NAMALWA (cell line): ENCODE data around the gene MICALL1.
"Not testable (repeated sequence)": the region's sequence is repeated elsewhere in the genome, so short reads cannot be mapped to it uniquely, and the experiment has no call there.

Source experiments
- DNase-seq: peaks from one replicate; pipeline ENCODE4 v3.0.0-alpha.2; 2015; ENCODE audit warnings: low spot score

The MICALL1 gene

GRCh38 chr22:37954686-37955085 is 48.6 kb downstream of the MICALL1 start:
- DNase-seq: no peak

DNA sequence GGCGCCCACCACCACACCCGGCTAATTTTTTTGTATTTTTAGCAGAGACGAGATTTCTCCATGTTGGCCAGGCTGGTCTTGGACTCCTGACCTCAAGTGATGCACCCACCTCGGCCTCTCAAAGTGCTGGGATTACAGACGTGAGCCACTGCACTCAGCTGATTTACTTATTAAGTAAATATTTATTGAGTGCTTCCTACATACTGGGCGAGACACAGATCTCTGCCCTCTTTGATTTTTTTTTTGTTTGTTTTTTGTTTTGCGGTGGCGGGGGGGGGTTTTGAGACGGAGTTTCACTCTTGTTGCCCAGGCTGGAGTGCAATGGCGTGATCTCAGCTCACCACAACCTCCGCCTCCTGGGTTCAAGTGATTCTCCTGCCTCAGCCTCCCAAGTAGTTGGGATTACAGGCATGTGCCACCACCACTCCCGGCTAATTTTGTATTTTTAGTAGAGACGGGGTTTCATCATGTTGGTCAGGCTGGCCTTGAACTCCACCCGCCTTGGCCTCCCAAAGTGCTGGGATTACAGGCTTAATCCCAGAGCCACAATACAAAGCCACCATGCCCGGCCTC is 49.8 kb downstream of the MICALL1 start:
- DNase-seq: not testable (repeated sequence)

GRCh38 chr22:37957232-37957631 is 51.1 kb downstream of the MICALL1 start:
- DNase-seq: no peak

DNA sequence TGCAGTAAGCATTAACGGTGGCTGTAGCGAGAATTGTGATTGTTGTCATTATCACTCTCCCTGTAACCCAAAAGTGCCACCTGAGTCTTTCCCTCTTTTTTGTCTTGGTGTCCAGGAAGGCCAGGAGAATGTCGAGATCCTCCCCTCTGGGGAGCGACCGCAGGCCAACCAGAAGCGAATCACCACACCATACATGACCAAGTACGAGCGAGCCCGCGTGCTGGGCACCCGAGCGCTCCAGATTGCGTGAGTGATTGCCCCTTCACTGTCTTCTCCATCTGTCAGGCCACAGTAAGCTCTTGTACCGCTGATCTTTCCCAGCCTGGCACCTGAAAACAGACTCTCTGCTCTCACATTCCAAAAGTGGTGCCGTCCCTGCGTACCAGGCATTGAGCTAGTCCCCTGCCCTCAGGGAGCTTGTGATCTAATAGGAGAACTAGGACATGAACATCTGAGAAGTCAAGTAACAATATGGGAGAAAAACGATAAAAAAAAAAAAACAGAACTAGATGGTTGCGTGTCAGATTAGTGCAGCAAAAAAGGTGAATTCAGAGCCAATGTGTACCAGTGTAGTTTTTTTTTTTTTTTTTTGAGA is 53.2 kb downstream of the MICALL1 start:
- DNase-seq: no peak

DNA sequence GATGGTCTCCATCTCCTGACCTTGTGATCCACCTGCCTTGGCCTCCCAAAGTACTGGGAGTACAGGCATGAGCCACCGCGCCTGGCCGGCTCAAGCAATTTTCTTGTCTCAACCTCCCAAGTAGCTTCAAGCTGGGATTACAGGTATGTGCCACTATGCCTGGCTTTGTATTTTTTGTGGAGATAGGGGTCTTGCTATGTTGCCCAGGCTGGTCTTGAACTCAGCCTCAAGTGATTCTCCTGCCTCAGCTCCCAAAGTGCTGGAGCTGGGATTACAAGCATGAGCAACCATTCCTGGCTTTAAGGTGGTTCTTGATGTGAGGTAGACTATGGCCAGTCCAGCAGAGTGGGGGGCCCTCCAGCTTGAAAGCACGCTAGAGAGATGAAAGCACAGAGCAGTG is 55.0 kb downstream of the MICALL1 start:
- DNase-seq: no peak

DNA sequence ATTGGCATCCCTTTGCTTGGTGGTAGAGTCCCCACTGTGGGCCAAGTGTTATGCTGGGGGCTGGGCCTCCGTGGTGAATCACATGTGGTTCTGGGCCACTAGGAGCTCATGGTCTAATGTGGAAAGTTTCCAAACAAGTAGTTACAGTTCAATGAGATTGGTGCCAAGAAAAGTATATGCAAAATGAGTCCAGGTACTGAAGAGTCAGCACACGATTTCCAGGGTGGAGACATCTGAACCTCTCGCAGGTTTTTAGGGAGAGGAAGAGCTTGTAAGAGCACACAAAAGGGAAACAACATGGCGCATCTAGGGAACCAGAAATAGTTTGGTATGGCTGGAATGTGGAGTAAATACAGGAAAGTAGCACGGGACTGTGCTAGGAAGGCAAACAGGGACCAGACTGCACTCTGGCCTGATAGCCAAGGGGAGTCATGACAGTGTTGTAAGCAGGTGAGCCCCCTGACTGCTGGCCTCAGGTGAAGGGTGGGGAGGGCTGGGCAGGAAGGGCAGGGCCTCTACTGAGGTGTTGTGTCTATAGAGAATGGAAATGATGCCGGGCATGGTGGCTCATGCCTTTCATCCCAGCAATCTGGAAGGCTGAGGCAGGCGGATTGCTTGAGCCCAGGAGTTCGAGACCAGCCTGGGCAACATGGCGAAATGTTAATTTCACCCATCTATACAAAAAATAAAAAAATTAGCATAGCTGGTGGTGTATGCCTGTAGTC is 60.0 kb downstream of the MICALL1 start:
- no peak for DNase-seq

GRCh38 chr22:37967147-37967546 is 61.0 kb downstream of the MICALL1 start:
- no peak for DNase-seq

DNA sequence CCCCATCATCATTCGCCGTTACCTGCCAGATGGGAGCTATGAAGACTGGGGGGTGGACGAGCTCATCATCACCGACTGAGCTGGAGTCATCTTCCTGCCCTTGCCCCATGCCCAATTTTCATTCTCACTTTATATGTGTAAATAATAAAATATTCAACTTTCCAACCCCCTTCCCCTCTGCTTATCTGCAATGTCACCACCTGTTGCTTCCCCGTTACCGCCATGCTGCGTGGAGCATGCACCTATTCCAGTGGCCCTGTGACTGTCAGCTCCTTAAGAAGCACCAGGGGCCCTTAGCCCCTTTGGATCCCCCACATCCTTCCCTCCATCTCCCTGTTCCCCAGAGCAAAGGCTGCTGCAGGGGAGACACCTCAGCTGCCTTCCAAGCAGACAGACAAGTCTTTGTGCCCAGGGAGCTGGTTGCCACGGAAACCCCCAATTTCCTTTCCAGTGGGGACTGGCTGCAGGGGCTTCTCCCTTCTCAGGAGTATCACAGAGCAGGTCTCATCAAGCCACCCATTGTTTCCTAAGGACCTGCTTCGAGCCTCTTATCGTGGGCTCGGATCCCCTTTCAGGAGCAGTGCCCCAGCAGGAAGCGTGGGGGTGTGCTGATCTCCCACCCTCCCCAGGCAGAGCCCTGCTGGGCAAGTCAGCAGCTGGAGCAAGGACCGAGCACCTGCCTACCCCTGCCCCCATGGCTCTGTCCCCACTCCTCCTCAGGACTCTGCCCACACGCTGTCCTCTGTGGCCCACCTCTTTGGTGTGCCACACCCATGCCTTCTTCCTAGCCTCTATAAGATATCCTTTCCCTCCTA is 61.7 kb downstream of the MICALL1 start:
- DNase-seq: no peak

GRCh38 chr22:37968452-37969251 is 62.6 kb downstream of the MICALL1 start:
- DNase-seq: no peak

DNA sequence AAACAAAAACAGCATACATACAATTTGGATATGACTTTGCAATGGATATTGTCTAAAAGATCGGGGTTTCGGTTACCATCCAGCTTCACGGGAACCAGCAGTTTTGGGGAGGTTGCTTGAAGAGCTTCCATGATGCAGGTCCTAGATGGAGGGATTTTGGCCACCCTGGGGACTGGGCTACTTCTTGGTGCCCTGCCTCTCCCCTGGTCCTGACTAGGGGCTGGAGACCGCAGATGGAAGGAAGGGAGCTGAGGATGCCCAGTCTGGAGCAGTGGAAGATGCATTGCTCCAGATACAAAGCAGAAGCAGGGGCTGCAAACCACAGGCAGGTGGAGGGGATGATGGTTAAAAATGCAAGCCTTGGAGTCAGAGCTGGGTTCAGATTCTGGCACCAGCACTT is 64.8 kb downstream of the MICALL1 start:
- DNase-seq: no peak

GRCh38 chr22:37971475-37972434 is 65.7 kb downstream of the MICALL1 start:
- no peak for DNase-seq

- no peak for DNase-seq
These were observed 66.4 kb downstream of the MICALL1 start for GRCh38 chr22:37972527-37972926.

GRCh38 chr22:37973271-37974170 is 67.4 kb downstream of the MICALL1 start:
- no peak for DNase-seq

- no peak for DNase-seq
These were observed 69.1 kb downstream of the MICALL1 start for GRCh38 chr22:37975153-37975552.

DNA sequence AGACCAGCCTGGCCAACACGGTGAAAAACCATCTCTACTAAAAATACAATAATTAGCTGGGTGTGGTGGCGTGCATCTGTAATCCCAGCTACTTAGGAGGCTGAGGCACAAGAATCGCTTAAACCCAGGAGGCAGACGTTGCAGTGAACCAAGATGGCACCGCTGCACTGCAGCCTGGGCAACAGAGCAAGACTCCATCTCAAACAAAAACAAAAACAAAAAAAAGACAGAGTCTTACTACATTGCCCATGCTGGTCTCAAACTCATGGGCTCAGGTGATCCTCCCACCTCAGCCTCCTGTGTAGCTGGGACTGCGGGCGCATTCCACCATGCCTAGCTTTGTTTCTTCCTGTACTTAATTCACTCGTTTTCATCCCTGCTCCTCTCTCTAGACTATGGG is 69.9 kb downstream of the MICALL1 start:
- DNase-seq: not testable (repeated sequence)

- DNase-seq: no peak
These were observed 70.5 kb downstream of the MICALL1 start for GRCh38 chr22:37976547-37976946.

DNA sequence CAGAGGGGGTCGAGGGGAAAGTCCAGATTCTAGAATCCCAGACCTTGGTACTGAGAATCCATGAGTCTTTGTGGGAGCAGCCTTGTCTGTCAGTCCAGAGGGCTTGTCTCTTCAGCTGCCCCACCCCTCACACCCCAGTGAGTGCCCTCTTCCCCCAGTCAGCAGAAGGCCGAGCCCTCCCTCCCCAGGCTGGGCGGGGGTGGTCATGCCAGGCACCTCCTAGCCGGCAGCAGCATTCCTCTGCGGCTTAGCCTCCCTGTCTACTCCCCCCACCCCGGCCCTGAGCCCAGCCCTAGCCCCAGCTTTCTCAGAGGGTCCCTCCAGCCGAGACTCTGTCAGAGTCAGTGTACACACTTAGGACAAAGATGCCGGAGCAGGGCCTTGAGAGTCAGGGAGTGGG is 73.7 kb downstream of the MICALL1 start:
- DNase-seq: no peak

- DNase-seq: no peak
These were observed 75.3 kb downstream of the MICALL1 start for GRCh38 chr22:37981282-37982011.
